Measurements from ENCODE around the gene CXorf58.

CXorf58 gene

DNA sequence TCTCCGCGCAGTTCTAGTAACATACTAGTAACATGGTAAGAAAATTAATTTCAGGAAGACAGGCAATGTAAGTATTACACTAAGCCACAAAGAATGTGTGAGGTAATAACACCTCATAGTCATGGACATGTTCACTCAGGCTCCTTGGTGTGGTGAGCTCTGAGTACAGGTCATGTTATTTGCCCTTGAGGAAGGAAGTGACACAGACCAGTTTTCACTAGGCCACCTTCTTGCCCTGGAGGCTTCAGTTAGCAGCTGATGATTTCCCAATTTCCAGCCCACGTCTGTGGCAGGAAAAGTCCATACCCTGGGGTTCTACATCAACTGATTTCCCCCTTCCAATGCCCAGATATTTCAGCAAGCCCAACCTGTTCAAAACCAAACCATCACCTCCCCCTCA is 6.7 kb upstream of the CXorf58 start:
- no peak for DNase-seq (ENCODE audit: low spot score)

- DNase-seq (ENCODE audit: low spot score): peak; percentile 49
Measured at GRCh38 chrX:23901805-23902204, 6.0 kb upstream of the CXorf58 start.

DNA sequence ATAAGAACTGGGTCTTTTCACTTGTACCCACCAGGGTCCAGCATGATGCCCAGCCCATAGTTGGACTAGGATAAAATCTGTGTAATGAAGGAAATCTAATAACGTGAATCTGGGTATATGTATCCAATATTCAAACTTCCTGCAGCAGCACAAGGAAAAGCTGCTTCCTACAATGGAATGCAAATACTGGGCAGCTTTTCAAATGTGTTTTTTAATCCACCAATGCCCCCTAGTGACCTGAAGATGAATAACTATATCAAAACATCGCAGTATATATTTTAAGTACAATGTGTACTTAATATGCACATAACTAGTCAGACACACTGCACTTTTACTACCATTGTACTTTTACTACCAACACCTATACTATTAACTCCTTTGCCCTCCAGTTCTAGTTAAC is 5.4 kb upstream of the CXorf58 start:
- DNase-seq (ENCODE audit: low spot score): peak; percentile 65

DNA sequence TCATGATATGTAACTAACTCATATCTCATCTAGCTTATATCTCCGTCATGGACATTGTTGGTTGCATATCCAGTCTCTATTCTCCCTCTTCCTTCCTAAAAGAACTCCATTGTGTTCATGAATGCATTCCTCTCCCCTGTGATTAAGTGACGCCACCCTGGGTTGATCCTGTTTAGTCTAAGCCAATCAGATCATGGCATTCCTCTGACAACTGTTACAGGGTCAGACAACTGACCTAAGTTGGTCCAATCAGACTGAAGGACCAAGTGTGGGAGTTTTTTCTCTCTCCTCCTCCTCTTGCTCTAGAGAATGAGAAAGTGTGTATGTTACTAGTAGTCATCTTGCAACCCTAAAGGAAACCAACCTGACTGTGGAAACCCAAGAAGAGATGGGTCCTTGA is 3.7 kb upstream of the CXorf58 start:
- peak; percentile 58 for DNase-seq (ENCODE audit: low spot score)

DNA sequence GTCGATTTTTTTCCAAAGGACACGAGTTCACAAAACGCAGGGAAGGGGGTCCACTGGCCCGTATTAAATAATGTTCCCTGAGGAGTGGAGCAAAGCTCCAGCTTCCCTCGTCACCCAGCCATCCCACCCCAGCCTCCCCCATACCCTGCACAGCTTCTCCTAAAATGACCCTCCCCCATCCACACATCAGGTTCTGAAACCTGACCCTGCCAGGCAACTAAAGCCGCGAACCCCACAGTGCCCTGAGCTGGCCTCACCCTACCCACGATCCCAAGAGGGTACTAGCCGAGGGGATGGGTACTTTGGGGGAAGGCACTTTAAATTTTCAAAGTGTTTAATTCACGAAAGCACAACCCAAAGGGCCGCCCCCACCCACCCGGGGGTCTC is 702 bp upstream of the CXorf58 start:
- no peak for DNase-seq (ENCODE audit: low spot score)

GRCh38 chrX:23908219-23909004 is 606 bp downstream of the CXorf58 start:
- DNase-seq (ENCODE audit: low spot score): no peak

DNA sequence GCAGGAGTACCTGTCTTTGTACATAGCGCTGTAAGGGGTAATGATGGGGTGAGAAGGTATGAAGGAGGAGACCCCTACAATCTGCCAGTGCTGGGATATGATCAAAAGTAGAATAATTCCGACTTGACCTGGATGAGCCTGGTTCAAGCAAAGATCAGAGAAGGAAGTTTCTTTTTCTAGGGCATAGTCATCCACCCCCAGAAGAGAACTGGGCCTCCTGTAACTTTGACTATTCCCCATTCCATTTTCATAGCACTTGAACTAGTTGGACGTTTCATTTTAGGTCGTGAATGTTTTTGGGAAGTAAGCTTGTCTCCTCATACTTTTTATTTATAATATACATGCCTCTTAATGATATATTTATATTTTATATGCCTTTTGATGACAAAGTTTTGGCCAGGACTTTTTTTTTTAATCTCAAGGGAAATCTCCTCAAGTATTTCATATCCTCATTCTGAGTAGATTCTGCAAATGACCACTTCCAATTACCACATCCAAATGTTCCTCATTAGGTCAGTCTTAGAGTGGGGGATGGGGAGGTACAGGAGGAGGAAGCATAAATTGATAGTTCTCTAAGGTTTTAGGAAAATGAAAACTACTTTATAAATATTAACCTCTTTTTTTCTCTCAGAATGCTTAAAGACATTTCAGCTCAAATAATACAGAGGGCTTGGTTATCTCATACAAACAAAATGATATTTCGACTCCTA is 3.5 kb downstream of the CXorf58 start:
- no peak for DNase-seq (ENCODE audit: low spot score)

DNA sequence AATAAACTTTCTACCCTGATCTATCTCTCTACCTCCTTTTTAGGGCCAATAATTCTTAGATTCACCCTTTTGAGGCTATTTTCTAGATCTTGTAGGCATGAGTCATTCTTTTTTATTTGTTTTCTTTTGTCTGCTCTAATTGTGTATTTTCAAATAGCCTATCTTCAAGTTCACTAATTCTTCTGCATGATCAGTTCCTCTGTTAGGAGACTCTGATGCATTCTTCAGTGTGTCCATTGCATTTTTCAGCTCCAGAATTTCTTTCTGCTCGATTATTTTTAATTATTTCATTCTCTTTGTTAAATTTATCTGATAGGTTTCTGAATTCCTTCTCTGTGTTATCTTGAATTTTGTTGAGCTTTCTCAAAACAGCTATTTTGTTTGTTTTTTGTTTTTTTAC is 11.3 kb downstream of the CXorf58 start:
- DNase-seq (ENCODE audit: low spot score): no peak

- no peak for DNase-seq (ENCODE audit: low spot score)
Measured at GRCh38 chrX:23919706-23920320, 12.0 kb downstream of the CXorf58 start.

DNA sequence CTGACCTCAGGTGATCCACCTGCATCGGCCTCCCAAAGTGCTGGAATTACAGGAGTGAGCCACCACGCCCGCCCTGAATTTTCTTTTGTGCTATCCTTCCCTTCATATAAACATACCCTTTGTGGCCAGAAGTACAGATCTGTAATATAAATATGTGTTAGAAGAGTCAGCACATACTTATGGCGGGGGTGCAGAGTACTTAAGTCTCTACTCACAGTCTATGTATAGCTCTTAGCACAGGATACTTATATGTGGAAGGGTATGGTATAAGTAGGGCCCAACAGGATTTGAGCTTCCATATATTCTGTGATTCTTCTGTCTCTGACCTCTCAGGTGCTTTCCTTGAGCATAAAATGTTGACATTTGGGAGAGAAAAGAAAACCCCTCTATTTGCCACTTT is 18.2 kb downstream of the CXorf58 start:
- DNase-seq (ENCODE audit: low spot score): no peak

- DNase-seq (ENCODE audit: low spot score): no peak
Measured at GRCh38 chrX:23930894-23931604, 23.2 kb downstream of the CXorf58 start.

- DNase-seq (ENCODE audit: low spot score): no peak
Measured at GRCh38 chrX:23932046-23932445, 24.2 kb downstream of the CXorf58 start.

GRCh38 chrX:23935106-23935505 is 27.3 kb downstream of the CXorf58 start:
- DNase-seq (ENCODE audit: low spot score): no peak

GRCh38 chrX:23936180-23936579 is 28.4 kb downstream of the CXorf58 start:
- DNase-seq (ENCODE audit: low spot score): no peak

DNA sequence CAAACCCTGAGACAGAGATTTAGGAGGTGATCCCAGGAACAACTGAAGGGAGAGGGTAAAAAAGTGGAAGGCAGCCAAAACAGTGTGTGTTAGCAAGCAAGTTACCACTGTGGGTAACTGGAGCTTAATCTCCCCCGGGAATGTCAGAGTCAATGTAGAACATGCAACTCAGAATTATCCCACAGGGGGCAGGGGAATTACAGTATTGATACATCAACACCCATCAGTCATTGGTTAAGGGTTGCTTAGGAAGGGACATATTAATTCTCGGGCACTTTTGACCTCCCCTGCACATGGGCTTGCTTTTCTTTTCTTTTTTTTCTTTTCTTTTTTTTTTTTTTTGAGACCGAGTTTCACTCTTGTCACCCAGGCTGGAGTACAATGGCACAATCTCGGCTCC is 29.3 kb downstream of the CXorf58 start:
- DNase-seq (ENCODE audit: low spot score): no peak

- no peak for DNase-seq (ENCODE audit: low spot score)
Measured at GRCh38 chrX:23938690-23939089, 30.9 kb downstream of the CXorf58 start.

GRCh38 chrX:23939203-23939602 is 31.4 kb downstream of the CXorf58 start:
- DNase-seq (ENCODE audit: low spot score): no peak

DNA sequence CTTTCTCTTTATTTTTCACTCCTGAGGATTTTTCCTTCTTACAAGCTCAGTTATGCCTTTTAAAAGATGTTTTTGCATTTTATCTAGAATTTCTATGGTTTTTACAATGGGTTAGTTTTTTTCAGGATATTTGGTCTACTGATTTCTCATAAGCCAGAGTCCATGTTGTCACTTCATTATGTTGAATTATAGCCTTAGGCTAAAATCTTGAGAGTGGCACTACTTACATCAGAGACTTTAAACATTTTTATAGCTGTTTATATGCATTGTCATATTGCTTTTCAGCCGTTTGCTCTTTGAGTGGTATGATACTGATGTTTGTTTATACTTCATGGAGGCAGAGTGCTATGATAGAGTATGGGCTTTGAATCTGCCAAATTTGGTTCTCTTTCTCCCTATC is 36.4 kb downstream of the CXorf58 start:
- DNase-seq (ENCODE audit: low spot score): no peak

GRCh38 chrX:23945206-23945605 is 37.4 kb downstream of the CXorf58 start:
- DNase-seq (ENCODE audit: low spot score): no peak

GRCh38 chrX:23952391-23952790 is 44.6 kb downstream of the CXorf58 start:
- DNase-seq (ENCODE audit: low spot score): no peak

DNA sequence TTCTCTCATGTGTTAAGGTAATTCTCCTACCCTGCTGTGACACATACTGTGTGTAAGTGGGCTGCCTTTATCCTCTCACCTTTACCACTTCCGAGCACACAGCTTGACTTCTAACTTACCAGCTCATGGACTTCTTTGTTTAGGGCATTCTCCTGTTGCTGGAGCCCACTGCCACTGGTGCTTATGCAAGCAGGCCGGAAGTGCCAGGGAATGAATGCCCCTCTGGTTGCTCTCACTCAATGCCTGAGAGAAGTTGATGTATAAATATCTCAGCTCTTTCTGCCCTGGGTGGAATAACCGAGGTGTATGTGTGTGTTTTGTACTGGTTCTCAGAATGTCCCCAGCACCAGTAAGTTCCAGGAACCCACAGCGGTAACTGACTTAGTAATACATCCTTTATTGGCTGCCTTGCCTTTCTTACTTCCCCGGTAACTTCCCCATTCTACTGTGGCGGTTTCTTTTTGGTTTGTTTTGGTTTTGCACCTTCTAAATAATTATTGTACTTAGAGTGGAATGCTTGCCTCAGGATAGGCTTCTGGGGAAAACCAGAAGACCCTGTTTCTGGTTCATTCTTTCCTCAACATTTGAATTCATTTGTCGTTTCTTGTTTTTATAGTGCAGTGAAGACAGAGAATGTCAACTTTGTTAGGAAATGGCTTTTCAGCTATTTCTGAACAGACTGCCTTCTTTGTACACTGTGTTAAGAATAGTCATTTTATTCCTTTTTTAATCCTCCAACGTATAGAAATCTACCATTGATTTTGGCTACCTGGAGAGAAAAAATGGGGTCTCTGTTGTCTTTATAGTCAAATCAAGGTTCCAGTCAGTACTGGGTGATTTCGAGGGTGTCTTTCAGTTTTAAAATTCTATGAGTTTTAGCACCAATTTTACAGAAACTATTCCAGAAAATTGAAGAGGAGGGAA is 45.4 kb downstream of the CXorf58 start:
- DNase-seq (ENCODE audit: low spot score): no peak

DNA sequence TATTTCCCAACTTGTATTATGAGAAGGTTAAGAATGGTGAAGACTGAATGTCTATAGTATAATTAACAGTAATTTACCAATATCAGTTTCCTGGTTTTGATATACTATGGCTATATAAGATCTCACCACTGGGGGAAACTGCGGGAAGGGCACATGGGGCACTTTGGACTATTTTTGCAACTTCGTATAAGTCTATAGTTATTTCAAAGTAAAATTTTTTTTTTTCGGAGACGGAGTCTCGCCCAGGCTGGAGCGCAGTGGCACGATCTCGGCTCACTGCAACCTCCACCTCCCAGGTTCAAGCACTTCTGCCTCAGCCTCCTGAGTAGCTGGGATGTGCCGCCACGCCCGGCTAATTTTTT is 46.1 kb downstream of the CXorf58 start:
- DNase-seq (ENCODE audit: low spot score): no peak
